Stimulated activated CD4-positive, alpha-beta T cell treated with anti-CD3 and anti-CD28 coated beads, Interleukin-12 subunit alpha, Interleukin-12 subunit beta, amount 100 ng/mL, for 4 hours (primary cell): ENCODE results near the gene FIP1L1.

Experiments
- DNase-seq: peaks from one replicate; pipeline ENCODE4 v3.0.0-alpha.2; 2020

Gene FIP1L1

GRCh38 chr4:53507671-53508286 lies 130.3 kb downstream of the FIP1L1 start:
- DNase-seq: no peak

GRCh38 chr4:53508446-53508845 lies 131.0 kb downstream of the FIP1L1 start:
- no peak for DNase-seq

DNA sequence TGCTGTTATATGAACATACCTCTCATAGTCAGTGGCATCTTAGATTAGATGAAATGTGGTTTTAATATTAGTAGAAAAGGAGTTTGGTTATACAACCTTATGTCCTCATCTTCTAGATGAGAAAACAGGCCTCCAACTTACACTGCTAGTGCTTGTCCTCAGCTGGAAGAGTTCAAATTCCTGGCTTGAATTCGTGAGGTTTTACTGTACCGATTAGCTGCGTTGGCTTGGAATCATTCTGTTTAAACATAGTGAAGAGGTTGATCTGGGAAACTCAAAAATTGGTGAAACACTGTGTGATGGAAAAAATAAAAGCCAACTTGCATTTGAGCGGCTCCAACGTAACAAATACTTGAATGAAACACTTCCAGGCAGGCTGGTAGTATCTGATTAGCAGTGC lies 132.9 kb downstream of the FIP1L1 start:
- no peak for DNase-seq
